ENCODE measurements around the gene GRID1. TPM values are rescaled to one million over a fixed set of nuclear protein-coding genes. Genes with fewer than 3 reads are reported as not detected.

The GRID1 gene
- total and polyA plus RNA-seq, 10 of the 15 experiments (the other 5 are each of a cell fraction or from before 2014, with no cell fraction given), result 0.04 to 0.62 (median 0.08) TPM; not detected in 5

DNA sequence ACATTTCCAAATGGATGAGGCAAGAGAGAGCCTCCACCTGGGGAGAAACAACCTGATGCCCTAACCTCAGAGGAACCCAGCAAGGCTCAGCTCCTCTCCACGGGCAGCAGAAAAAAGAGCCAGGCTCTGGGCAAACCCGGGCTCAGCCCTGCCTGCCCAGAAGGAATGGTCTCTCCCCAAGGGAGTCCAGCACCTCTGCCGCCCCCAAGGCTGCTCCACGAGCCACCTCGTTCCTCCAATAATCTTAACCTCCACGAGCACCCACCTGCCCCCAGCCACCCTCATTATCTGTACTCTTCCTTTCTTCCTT lies 154.2 kb downstream of the GRID1 start:
- H3K9me3 ChIP-seq (replicated peaks; ENCODE audit: control insufficient read depth, insufficient read depth, low read length), result no peaks in the 10 kb centered on the region
- no peaks in the 10 kb centered on the region for H3K4me1 ChIP-seq (ENCODE audit: control insufficient read depth, insufficient read depth, low read length)
- no peak for ATAC-seq
- H3K4me3 ChIP-seq, result no peak overlapping the region
- TF ChIP-seq, protein P1, sequence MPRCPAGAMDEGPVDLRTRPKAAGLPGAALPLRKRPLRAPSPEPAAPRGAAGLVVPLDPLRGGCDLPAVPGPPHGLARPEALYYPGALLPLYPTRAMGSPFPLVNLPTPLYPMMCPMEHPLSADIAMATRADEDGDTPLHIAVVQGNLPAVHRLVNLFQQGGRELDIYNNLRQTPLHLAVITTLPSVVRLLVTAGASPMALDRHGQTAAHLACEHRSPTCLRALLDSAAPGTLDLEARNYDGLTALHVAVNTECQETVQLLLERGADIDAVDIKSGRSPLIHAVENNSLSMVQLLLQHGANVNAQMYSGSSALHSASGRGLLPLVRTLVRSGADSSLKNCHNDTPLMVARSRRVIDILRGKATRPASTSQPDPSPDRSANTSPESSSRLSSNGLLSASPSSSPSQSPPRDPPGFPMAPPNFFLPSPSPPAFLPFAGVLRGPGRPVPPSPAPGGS (IDR thresholded peaks at IDR 0.05; ENCODE audit: borderline replicate concordance, insufficient read depth, low read depth, low read length, poor library complexity, severe bottlenecking), result no peak
- TF ChIP-seq TBL1XR1 (IDR thresholded peaks at IDR 0.05; ENCODE audit: low read depth, low read length), result no peak
- TF ChIP-seq, protein P2, sequence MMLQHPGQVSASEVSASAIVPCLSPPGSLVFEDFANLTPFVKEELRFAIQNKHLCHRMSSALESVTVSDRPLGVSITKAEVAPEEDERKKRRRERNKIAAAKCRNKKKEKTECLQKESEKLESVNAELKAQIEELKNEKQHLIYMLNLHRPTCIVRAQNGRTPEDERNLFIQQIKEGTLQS (IDR thresholded peaks at IDR 0.05; ENCODE audit: borderline replicate concordance, extremely low read depth, low read depth, low read length), result no peak
- RAD21 ChIA-PET (ENCODE audit: unreplicated experiment), result no interaction called here
- no peak overlapping the region for H3K27ac ChIP-seq (ENCODE audit: control insufficient read depth, insufficient read depth)
- no peak for DNase-seq (ENCODE audit: low read depth, low spot score)
- H2AFZ ChIP-seq (ENCODE audit: control insufficient read depth, low read depth, low read length), result no peak overlapping the region
- intact Hi-C loops (cut with micrococcal nuclease; ENCODE audit: unreplicated experiment) (no loop called here), in situ Hi-C loops (cut with MboI) (no loop called here)
- POLR2A ChIA-PET, result interaction anchor here (0.6 kb wide), 1 partner anchor 356 kb away, joined by 3 read pairs; no protein-coding TSS in a partner anchor
- BruUV-seq (replicated peaks), result no TSS peak
- SMC1A ChIA-PET (ENCODE audit: uncharacterized antibody, unreplicated experiment), result interaction anchor here (0.6 kb wide), 1 partner anchor 13 kb away, joined by 3 read pairs; no protein-coding TSS in a partner anchor
- CTCF ChIA-PET, result interaction anchor here (0.7 kb wide), 1 partner anchor 15 kb away, joined by 3 read pairs; no protein-coding TSS in a partner anchor
- no peaks in the 10 kb centered on the region for H4K20me1 ChIP-seq (ENCODE audit: control insufficient read depth, insufficient read depth)
- FAIRE-seq, result no peak
- H3K4me2 ChIP-seq (ENCODE audit: control insufficient read depth, insufficient read depth), result no peak overlapping the region
- no peak overlapping the region for H3K9ac ChIP-seq (ENCODE audit: control insufficient read depth, insufficient read depth, low read length)
- no peaks in the 10 kb centered on the region for H3K79me2 ChIP-seq (ENCODE audit: control insufficient read depth, insufficient read depth, low read length)
- no peaks in the 10 kb centered on the region; a peak in 1 of 4 replicates for H3K36me3 ChIP-seq (ENCODE audit: control insufficient read depth in 2 of 2, insufficient read depth in 2 of 2, low read length in 1 of 2)
- peaks cover 1% of the 10 kb centered on the region in 2 experiments; a peak in 2 of 4 replicates for H3K27me3 ChIP-seq (replicated peaks in 1 of 2; ENCODE audit: control insufficient read depth in 2 of 2, insufficient read depth in 2 of 2, low read length in 1 of 2)
- 4% methylated on average over 6 of the region's 6 CpGs for WGBS (ENCODE audit: insufficient coverage, insufficient replicate concordance, low lambda C conversion rate, missing lambda C conversion rate)

DNA sequence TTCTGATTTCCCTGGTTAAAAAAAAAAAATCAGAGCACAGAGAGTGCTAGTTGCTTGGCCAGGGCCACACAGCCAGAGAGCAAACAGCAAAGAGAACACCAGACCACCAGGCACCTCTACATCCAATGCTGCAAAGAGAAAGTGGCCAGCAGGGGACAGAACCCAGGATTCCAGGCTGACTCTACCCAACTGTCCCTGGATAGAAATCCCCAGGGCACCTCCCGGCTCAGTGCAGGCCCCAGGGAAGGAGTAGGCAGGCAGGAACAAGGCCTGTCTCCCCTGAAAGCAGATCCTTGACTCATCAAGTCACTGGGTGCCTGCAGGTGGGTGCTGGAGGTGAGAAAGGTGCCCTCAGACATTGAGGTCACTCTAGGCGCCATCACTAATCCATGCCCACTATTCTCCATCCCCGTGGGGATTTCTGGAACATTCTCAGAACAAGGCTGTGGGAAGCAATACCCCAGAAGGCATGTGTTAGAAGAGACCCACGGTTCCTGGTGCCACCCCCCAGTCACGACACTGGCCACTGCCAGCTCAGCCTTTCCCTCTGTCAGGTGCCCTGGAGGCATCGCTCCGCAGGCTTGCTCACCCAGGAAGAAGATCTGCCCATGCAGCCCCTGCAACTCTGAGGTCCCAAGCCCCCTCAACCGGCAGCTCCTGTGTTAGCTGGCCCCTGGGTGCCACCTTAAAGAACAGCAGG lies 154.8 kb downstream of the GRID1 start:
- Histone ChIP-seq H3K9ac (ENCODE audit: control insufficient read depth, insufficient read depth, low read length) (no peak overlapping the region), H3K4me1 (ENCODE audit: control insufficient read depth, insufficient read depth, low read length) (no peaks in the 10 kb centered on the region), H3K4me2 (ENCODE audit: control insufficient read depth, insufficient read depth) (no peak overlapping the region), H3K79me2 (ENCODE audit: control insufficient read depth, insufficient read depth, low read length) (no peaks in the 10 kb centered on the region), H3K9me3 (replicated peaks; ENCODE audit: control insufficient read depth, insufficient read depth, low read length) (no peaks in the 10 kb centered on the region), H4K20me1 (ENCODE audit: control insufficient read depth, insufficient read depth) (no peaks in the 10 kb centered on the region), H3K36me3 (ENCODE audit: control insufficient read depth in 2 of 2, insufficient read depth in 2 of 2, low read length in 1 of 2) (no peaks in the 10 kb centered on the region; a peak in 1 of 4 replicates), H3K4me3 (no peak overlapping the region), H3K27ac (ENCODE audit: control insufficient read depth, insufficient read depth) (no peak overlapping the region), H2AFZ (ENCODE audit: control insufficient read depth, low read depth, low read length) (no peak overlapping the region), H3K27me3 (replicated peaks in 1 of 2; ENCODE audit: control insufficient read depth in 2 of 2, insufficient read depth in 2 of 2, low read length in 1 of 2) (peaks cover 0 to 1% of the 10 kb centered on the region in 2 experiments; a peak in 2 of 4 replicates)
- CTCF ChIA-PET, result no interaction called here
- FAIRE-seq (no peak), DNase-seq (ENCODE audit: low read depth, low spot score) (no peak), ATAC-seq (no peak)
- RAD21 ChIA-PET (ENCODE audit: unreplicated experiment), result no interaction called here
- POLR2A ChIA-PET, result interaction anchor here (0.6 kb wide), 1 partner anchor 56 kb away, joined by 3 read pairs; no protein-coding TSS in a partner anchor
- SMC1A ChIA-PET (ENCODE audit: uncharacterized antibody, unreplicated experiment), result interaction anchor here (0.6 kb wide), 1 partner anchor 13 kb away, joined by 3 read pairs; no protein-coding TSS in a partner anchor
- intact Hi-C loops (cut with micrococcal nuclease; ENCODE audit: unreplicated experiment), result no loop called here
- BruUV-seq (replicated peaks), result no TSS peak
- 7% methylated on average over 8 of the region's 8 CpGs for WGBS (ENCODE audit: insufficient coverage, insufficient replicate concordance, low lambda C conversion rate, missing lambda C conversion rate)
- in situ Hi-C loops (cut with MboI), result no loop called here
- TF ChIP-seq MXI1 (IDR thresholded peaks at IDR 0.05; ENCODE audit: low read depth, low read length), result no peak
- TF ChIP-seq TCF3 (IDR thresholded peaks at IDR 0.05; ENCODE audit: borderline replicate concordance, insufficient read depth, low read depth, low read length), result no peak
- TF ChIP-seq, protein P3, sequence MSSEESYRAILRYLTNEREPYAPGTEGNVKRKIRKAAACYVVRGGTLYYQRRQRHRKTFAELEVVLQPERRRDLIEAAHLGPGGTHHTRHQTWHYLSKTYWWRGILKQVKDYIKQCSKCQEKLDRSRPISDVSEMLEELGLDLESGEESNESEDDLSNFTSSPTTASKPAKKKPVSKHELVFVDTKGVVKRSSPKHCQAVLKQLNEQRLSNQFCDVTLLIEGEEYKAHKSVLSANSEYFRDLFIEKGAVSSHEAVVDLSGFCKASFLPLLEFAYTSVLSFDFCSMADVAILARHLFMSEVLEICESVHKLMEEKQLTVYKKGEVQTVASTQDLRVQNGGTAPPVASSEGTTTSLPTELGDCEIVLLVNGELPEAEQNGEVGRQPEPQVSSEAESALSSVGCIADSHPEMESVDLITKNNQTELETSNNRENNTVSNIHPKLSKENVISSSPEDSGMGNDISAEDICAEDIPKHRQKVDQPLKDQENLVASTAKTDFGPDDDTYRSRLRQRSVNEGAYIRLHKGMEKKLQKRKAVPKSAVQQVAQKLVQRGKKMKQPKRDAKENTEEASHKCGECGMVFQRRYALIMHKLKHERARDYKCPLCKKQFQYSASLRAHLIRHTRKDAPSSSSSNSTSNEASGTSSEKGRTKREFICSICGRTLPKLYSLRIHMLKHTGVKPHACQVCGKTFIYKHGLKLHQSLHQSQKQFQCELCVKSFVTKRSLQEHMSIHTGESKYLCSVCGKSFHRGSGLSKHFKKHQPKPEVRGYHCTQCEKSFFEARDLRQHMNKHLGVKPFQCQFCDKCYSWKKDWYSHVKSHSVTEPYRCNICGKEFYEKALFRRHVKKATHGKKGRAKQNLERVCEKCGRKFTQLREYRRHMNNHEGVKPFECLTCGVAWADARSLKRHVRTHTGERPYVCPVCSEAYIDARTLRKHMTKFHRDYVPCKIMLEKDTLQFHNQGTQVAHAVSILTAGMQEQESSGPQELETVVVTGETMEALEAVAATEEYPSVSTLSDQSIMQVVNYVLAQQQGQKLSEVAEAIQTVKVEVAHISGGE (CRISPR knock-in tag; IDR thresholded peaks at IDR 0.05), result no peak
- no peak for TF ChIP-seq IRF4 (IDR thresholded peaks at IDR 0.05; ENCODE audit: low read depth, low read length)
- TF ChIP-seq CBX3 (IDR thresholded peaks at IDR 0.05; ENCODE audit: borderline replicate concordance, low read depth), result no peak
- no peak for TF ChIP-seq SMC3 (IDR thresholded peaks at IDR 0.05; ENCODE audit: borderline replicate concordance, low read length)
- no peak for TF ChIP-seq TCF7 (IDR thresholded peaks at IDR 0.05; ENCODE audit: borderline replicate concordance)
- TF ChIP-seq TCF12 (IDR thresholded peaks at IDR 0.05; ENCODE audit: low read depth, low read length), result no peak
